GM19452 (cell line): Measurements from ENCODE around the gene SMCO2.

Experiments
- ATAC-seq: cut with Tn5 transposase; IDR thresholded peaks from one replicate; pipeline ENCODE4 v1.9.1; 2021; ENCODE audit not compliant: unreplicated experiment

Gene SMCO2

GRCh38 chr12:27451036-27451825 is 4.7 kb downstream of the SMCO2 start:
- no peak for ATAC-seq

GRCh38 chr12:27453421-27453820 is 6.9 kb downstream of the SMCO2 start:
- ATAC-seq = no peak

GRCh38 chr12:27455589-27455988 is 9.1 kb downstream of the SMCO2 start:
- ATAC-seq = no peak

GRCh38 chr12:27456618-27457017 is 10.1 kb downstream of the SMCO2 start:
- ATAC-seq = no peak

GRCh38 chr12:27460471-27460978 is 14.0 kb downstream of the SMCO2 start:
- no peak for ATAC-seq

GRCh38 chr12:27462151-27462694 is 15.7 kb downstream of the SMCO2 start:
- no peak for ATAC-seq

GRCh38 chr12:27462851-27463250 is 16.3 kb downstream of the SMCO2 start:
- no peak for ATAC-seq

GRCh38 chr12:27463511-27464219 is 17.1 kb downstream of the SMCO2 start:
- ATAC-seq = no peak

- no peak for ATAC-seq
Observed at GRCh38 chr12:27464220-27464554, 17.7 kb downstream of the SMCO2 start.

- no peak for ATAC-seq
Observed at GRCh38 chr12:27467641-27468040, 21.1 kb downstream of the SMCO2 start.

GRCh38 chr12:27468241-27468640 is 21.7 kb downstream of the SMCO2 start:
- ATAC-seq = no peak

GRCh38 chr12:27469176-27469736 is 22.7 kb downstream of the SMCO2 start:
- ATAC-seq = no peak

GRCh38 chr12:27472604-27473003 is 26.1 kb downstream of the SMCO2 start:
- ATAC-seq = no peak

- no peak for ATAC-seq
Observed at GRCh38 chr12:27474344-27474743, 27.8 kb downstream of the SMCO2 start.

GRCh38 chr12:27477049-27477448 is 30.5 kb downstream of the SMCO2 start:
- ATAC-seq = no peak

GRCh38 chr12:27478949-27479348 is 32.4 kb downstream of the SMCO2 start:
- no peak for ATAC-seq

- ATAC-seq = no peak
Observed at GRCh38 chr12:27480016-27480415, 33.5 kb downstream of the SMCO2 start.

GRCh38 chr12:27486961-27487360 is 40.4 kb downstream of the SMCO2 start:
- ATAC-seq = no peak

GRCh38 chr12:27488479-27488878 is 41.9 kb downstream of the SMCO2 start:
- no peak for ATAC-seq

GRCh38 chr12:27491226-27491625 is 44.7 kb downstream of the SMCO2 start:
- ATAC-seq = no peak

- ATAC-seq = no peak
Observed at GRCh38 chr12:27493260-27493940, 46.9 kb downstream of the SMCO2 start.
